Heart left ventricle (tissue), 13 donors: ENCODE data around the gene PEX1.

Source experiments
- CTCF ChIP-seq, 12 donors: fragments of 200-600 bp; sonication (generic) in 4 of 12; IDR thresholded peaks; one replicate each; pipeline versions ENCODE4 v1.5.0 to v1.8.0; 2018 to 2022; ENCODE audit warnings: antibody characterized with exemption in 12 of 12, mild to moderate bottlenecking in 5 of 12
- POLR2A ChIP-seq, 2 donors: fragments of 450-650 bp; IDR thresholded peaks; one replicate each; pipeline ENCODE4 v1.6.1; 2017; ENCODE audit warnings: antibody characterized with exemption in 2 of 2, mild to moderate bottlenecking in 2 of 2, moderate library complexity in 2 of 2
- donor health status: ischemic (EF 13 %, LVEDD 7.1; RV severe dilation, severe dysfunction).
- donor health status: DM: no; HTN: yes; CAD: no.
- donor health status: DM: no; HTN: no; CAD: no.
- donor health status: ischemic (EF 25% LVEDD 6.9; RV normal size, moderate dysfunction).
- donor health status: ischemic (EF 25% LVEDD 5.7; RV mildly dilated, moderate dysfunction).
- donor health status: ischemic (EF 35%, LVEDD 5.7; RV mildly dilated, moderate dysfunction).
- donor health status: nonischemic (EF 11% LVEDD 7.7; RV severe dilation, severe dysfunction).
- donor health status: DM: yes; HTN: yes; CAD: no.
- donor health status: PGD.
- donor health status: ischemic (EF 29% LVEDD 5.4; RV normal size, mild dysfunction).
- donor health status: nonischemic (EF 23%, LVEDD 6.1; RV moderate dilation, normal function).

GRCh38 chr7:92550194-92550593 lies 21.9 kb upstream of the PEX1 start:
- TF ChIP-seq CTCF (IDR thresholded peaks at IDR 0.05), result no peak
- no peak for TF ChIP-seq POLR2A (IDR thresholded peaks at IDR 0.05)
